ENCODE results near the gene ZDHHC4.

Gene ZDHHC4

DNA sequence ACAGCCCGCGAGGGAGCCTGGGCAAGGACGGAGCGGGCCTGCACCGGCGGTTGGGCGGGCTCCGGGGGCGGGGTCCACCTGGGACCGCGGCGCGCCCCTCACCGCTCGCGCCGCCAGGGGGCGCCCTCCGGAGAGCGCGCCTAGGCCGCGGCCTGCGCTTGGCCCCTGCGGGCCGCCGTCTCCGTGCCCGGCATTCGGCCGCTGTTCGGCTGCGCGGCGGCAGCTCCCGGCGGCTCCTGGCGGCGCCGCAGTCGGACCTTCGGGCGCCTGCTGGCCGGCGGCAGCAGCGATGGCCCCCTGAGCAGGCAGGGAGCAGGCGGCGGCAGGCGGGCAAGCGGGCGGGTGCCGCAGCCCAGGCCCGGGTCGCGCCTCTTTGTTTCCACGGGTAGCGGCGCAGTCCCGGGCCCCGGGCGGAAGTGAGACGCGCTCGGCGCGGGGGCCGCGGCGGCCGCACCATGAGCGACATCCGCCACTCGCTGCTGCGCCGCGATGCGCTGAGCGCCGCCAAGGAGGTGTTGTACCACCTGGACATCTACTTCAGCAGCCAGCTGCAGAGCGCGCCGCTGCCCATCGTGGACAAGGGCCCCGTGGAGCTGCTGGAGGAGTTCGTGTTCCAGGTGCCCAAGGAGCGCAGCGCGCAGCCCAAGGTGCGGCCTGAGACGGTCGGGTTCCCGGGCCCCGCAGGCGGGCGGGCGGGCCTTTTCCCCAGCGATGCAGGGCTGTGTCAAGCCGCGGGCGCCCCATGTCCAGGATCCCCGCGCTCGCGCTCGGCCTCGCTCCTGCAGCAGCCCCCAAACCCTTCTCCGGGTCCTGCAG, 12.8 kb downstream of the ZDHHC4 start, which contains the start of gene INTS15:
Gene INTS15 (plus strand): TSS at position 193 of the 816 bp plus-strand sequence. CDS start 263 bp downstream, at position 456.
- DNase-seq = peak; percentile 18 to 88 (median 73)
- intact Hi-C loops (cut with DNase I) = loop anchor here (5.0 kb wide), 1 partner anchor 47 kb away; the partner anchor contains the start of gene ZNF316

DNA sequence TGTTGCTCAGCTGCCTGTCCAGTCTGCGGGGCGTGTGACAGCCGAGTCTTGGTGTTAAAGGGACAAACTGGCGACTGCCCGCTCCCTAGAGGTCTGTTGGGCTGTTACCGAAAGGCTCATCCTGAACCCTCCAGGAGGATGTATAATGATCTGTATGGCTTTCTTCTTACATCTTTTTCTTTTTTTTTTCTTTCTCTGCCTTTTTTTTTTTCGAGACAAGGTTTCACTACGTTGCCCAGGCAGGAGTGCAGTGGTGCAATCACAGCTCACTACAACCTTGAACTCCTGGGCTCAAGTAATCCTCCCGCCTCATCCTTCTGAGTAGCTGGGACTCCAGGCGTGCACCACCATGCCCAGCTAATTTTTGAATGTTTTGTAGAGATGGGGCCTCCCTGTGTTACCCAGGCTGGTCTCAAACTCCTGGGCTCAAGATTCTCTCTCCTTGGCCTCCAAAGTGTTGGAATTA, 13.4 kb downstream of the ZDHHC4 start:
- no peak for DNase-seq
- intact Hi-C loops (cut with DNase I) = loop anchor here (5.0 kb wide), 1 partner anchor 47 kb away; the partner anchor contains the start of gene ZNF316

DNA sequence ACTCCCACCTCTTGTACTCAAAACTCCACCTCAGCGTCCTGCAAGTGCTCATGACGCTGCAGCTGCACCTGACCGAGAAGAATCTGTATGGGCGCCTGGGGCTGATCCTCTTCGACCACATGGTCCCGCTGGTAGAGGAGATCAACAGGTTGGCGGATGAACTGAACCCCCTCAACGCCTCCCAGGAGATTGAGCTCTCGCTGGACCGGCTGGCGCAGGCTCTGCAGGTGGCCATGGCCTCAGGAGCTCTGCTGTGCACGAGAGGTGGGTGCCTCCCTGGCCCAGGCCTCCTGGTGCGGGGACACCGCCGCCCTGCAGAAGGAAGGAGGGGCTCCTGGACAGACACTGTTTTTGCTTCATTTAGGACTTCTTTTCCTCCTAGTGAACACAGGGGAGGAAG, 22.8 kb downstream of the ZDHHC4 start:
- intact Hi-C loops (cut with DNase I) = no loop called here
- DNase-seq = no peak

DNA sequence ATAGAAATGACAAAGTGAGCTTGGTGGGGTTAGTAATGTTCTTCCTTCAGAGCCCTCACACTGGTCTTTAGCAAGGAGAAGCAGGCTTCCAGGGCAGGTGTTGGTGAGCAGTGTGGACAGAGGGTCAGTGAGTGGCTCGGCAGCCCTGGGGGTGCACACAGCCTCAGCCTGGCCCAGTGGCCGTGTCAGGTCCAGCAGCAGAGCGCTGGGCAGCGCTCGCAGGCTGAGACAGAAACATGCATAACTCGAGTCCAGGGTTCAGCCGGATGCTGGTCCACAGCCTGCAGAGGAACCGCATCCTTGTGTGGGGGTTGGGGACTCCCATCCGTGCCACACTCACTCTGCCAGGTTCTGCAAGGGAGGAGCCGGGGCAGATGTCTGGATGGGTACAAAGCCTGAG, 27.2 kb downstream of the ZDHHC4 start:
- intact Hi-C loops (cut with DNase I) = no loop called here
- peak in 3 of 42 donors; percentile 21 to 31 (median 31) for DNase-seq

DNA sequence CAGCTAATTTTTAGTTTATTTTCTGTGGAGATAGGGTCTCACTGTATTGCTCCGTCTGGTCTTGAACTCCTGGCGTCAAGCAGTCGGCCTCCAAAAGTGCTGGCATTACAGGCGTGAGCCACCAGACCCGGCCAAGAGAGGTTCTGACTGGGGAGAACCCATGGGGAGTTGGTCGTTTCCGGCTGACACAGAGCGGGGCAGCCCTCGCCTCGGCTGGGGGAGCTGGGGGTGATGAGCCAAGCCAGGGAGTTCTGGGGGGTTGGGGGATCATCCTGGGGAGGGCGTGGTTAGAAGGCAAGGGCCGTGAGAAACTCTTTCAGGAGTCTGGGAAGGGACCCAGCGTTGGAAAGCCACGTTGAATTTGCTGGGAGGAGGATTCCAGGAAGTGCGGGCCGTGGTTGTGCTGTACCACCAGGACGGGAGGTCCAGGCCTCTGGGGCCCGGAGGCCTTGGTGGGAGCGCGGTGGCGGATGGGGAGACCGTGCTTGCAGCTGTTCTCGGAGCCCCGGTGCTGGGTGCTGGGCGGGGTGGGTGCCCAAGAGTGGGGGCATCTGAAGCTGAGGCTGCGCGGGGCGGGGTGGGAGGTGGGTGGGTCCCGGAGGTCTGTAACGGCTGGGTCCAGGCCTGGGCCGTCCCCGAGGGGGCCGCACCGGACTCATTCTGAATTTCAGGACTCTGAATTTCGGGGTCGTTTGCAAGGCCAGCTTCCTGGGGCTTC, 29.8 kb downstream of the ZDHHC4 start:
- intact Hi-C loops (cut with DNase I) = no loop called here

DNA sequence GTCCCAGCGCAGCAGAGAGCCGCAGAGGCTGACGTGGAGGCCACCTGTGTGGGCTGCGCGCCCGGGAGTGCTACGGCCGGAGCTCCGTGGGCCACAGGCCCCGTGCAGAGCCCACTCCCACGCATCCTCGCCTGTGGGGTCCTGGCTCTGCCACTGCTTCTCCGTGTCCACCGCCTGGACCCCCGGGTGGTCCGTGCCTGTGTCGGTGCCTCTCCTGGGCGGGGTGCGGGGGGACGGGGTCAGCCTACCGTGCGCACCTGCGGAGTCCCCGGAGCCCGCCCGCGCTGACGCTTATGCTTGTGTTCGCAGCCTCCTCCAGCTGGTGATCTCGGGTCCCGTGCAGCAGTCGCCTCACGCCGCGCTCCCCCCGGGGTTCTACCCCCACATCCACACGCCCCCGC, 30.4 kb downstream of the ZDHHC4 start:
- no peak for DNase-seq

More for the DNA sequence above, 29.8 kb downstream of the ZDHHC4 start:
- DNase-seq = no peak

DNA sequence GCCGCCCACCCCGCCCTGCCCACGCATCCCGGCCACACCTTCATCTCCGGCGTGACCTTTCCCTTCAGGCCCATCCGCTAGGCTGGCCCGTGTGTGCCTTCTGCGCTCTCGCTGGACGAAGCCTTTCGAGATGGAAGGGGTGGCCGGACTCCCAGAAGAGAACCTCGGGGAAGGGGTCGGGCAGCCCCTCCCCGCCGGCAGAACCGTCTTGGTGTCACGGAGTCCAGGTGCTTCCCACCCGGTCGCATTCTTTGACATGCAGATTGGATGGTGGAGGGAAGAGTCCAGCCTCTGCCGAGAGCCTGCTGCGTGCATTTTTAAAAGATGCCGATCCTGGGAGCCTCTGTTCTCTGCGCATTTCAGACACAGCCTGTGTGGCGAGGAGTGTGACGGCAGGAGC, 30.8 kb downstream of the ZDHHC4 start:
- DNase-seq = no peak
- intact Hi-C loops (cut with DNase I) = no loop called here

More for the DNA sequence above, 30.4 kb downstream of the ZDHHC4 start:
- intact Hi-C loops (cut with DNase I) = no loop called here

DNA sequence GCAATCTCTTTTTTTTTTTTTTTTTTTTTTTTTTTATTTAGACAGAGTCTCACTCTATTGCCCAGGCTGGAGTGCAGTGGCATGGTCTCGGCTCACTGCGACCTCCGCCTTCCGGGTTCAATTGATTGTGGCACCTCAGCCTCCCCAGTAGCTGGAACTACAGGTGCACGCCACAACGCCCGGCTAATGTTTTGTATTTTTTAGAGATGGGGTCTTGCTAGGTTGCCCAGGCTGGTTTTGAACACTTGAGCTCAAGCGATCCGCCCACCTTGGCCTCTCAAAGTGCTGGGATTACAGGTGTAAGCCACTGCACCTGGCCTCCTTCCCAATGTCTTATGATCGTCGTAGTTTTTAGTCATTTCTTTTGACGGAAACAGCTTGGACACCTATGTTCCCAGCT, 31.5 kb downstream of the ZDHHC4 start:
- intact Hi-C loops (cut with DNase I) = no loop called here
- no peak for DNase-seq

DNA sequence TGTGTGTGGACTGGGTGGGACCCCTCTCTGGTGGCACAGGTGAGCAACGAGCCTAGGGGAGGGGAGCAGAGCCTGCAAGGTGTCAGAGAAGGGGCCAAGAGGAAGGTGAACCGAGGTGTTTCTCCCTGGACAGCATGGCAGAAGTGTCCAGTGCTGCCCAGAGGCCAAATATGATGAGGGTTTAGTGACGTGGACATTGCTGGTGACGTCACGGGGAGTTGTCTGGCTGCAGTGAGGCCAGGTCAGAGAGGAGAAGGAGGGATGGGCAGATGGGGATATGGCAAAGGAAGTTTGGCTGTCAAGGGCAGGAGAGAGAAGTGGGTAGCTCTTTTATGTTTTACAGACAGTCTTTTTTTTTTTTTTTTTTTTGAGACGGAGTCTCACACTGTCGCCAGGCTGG, 35.6 kb downstream of the ZDHHC4 start:
- intact Hi-C loops (cut with DNase I) = no loop called here
- no peak for DNase-seq

DNA sequence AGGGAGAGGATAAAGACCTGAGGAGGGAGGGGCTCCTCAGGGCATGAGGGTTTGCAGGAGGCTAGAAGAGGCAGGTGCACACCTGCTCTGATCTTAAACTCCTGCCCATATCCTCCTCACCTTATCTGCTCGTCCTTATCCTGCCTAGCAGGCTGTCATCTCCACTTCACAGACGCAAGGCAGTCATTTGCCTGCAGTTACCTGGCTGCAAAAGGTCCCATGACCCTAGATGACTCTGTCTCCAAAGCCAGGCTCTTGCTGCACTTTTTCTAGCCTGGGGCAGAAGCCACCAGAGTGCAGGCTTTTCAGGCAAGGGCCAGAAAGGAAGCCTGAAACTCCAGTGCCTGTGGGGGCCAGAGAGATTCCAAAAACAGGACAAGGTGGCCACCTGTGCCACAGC, 36.5 kb downstream of the ZDHHC4 start:
- intact Hi-C loops (cut with DNase I) = no loop called here
- DNase-seq = no peak

DNA sequence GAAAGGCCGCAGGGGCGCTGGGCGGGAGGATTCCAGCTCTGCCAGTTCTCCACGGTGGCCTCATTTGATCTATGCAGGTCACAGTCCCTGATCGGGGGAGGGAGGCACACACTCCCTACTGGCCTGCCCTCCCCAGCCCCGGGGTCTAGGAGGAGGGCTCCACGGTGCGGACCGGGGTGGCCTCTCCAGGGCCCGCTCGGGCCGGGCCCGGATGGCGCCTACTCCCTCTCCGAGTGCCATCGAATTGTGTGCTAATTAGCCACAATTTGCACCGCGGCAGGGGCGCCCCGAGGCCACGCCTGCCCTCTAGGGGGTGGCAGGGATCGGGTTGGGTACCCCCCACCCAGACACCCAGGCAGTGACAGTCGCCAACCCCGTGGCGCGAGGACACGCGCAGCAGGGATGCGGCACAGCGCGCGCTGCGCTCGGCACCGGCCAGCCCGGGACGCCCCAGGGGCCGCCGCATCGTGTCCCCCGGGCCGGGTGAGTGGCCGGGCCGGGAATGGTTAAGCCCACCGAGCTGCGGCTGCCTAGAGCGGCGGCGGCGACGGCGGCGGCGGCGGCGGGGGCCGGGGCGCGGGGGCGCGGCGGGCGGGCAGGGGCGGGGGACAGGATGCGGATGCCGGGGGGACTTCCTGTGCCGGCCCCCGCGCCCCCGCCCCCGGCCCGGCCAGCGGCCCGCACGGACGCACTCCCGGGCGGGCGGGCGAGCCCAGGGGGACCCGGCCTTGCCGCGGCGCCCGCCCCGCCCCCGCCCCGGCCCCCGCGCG, 37.9 kb downstream of the ZDHHC4 start, which contains the start of gene ZNF853:
Gene ZNF853 (plus strand): TSS at position 658 of the 770 bp plus-strand sequence. CDS start 565 bp downstream, outside the sequence.
- intact Hi-C loops (cut with DNase I) = no loop called here
- peak in 34 of 42 donors; percentile 13 to 75 (median 40) for DNase-seq

DNA sequence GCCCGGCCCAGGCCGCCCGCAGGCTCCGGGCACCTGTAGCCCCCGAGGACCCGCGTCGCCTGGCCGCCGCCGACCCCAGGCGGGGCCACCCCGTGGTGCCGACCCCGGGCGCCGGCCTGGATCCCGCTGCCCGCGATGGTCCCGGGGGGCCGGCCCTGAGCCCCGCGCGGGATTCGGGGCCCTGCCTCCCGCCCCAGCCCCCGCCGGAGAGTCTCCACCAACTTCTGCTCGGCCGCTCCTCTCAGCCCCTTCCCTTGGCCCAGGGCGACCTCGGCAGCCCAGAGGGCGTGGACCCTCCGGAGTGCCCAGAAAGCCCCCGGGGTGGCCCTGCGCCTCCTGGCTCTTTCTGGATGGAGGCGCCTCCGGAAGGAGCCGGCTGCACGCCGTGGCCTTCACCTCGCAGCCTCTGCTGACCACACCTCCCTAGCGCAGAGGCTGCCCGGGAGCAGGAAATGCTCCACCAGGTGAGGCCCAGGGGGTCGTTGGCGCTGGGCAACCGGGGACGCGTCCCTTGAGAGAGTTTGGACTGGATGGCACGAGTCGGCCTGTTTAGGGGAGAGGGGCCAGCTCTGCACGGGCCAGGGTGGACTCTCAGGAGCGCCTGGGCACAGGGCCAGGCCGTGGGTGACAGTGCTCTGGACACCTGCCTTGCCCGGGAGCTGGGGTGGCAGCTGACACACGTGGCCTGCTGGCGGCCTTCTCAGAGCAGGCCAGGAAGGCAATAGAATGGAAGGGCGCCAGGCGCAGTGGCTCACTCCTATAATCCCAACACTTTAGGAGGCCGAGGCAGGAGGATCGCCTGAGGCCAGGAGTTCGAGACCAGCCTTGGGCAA, 38.7 kb downstream of the ZDHHC4 start:
- DNase-seq = no peak
- intact Hi-C loops (cut with DNase I) = no loop called here

DNA sequence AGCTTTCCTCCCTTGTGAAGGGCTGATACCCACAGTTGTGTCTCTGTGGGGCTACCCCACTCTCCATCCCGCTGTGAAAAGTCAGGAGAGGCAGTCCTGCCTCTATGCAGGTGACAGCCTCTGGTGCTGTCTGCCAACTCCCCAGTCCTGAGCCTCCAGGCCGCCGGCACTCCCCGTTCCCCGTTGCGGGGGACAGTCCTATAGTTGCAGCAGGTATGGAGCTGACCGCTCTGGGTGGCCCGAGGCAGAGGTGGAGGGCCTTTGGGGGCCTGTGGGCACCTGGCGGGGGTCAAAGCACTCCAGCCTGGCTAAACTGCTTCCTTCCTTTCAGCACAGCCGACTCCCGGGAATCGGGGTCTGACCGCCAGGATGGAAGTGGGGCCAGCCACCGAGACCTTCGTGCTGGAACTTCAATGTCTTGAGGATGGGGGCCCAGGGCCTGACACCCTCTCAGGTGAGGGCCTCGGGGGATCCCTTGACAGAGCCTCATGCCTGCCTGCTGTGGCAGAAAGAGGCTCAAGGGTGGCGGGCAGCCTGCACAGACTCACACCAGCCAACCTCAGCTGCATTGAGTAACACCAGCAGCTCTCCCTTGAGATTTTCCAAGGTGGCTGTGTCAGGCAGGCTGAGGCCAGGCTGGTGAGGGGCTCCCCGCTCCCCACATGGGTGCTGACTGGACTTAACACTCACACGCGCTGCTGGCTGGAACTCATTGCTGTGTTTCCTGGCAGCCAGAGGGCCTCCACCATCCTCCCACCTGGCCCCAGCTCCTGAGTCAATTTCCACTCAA, 39.8 kb downstream of the ZDHHC4 start:
- intact Hi-C loops (cut with DNase I) = no loop called here
- DNase-seq = no peak

DNA sequence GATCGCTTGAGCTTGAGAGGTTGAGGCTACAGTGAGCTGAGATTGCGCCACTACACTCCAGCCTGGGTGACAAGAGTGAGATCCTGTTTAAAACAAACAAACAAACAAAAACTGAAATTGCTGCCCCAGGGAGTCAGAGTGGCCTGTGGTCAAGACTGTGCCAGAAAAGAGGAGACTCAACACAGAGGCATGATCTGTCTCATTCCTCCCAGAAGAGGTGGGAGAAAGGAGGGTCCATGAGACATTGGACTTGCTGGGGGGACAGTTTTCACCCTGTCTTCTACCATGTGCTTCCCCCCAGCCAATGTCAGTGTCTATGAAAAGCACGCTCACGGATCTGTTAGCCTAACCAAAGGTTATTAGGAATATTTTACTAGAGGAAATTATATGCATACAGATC, 41.4 kb downstream of the ZDHHC4 start:
- intact Hi-C loops (cut with DNase I) = no loop called here
- DNase-seq = no peak

DNA sequence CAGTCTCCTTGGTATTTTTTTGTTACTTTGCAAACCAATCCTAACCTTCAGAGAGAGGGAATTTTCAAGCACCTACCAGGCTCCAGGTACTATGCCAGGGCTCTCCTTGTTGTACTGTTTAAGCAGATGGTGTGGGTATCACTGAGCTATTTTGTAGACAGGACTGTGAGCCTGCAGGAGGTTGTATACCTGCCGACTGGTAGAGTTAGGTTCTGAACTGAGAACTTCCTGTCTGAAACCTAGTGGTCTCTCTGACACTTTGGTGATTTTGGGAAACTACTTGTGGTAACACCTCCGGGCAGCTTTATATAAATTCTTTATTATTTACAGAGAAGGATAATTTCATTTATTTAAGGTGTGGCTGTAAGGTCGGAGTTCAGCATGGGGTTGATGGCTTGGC, 42.7 kb downstream of the ZDHHC4 start:
- DNase-seq = no peak
- intact Hi-C loops (cut with DNase I) = no loop called here

DNA sequence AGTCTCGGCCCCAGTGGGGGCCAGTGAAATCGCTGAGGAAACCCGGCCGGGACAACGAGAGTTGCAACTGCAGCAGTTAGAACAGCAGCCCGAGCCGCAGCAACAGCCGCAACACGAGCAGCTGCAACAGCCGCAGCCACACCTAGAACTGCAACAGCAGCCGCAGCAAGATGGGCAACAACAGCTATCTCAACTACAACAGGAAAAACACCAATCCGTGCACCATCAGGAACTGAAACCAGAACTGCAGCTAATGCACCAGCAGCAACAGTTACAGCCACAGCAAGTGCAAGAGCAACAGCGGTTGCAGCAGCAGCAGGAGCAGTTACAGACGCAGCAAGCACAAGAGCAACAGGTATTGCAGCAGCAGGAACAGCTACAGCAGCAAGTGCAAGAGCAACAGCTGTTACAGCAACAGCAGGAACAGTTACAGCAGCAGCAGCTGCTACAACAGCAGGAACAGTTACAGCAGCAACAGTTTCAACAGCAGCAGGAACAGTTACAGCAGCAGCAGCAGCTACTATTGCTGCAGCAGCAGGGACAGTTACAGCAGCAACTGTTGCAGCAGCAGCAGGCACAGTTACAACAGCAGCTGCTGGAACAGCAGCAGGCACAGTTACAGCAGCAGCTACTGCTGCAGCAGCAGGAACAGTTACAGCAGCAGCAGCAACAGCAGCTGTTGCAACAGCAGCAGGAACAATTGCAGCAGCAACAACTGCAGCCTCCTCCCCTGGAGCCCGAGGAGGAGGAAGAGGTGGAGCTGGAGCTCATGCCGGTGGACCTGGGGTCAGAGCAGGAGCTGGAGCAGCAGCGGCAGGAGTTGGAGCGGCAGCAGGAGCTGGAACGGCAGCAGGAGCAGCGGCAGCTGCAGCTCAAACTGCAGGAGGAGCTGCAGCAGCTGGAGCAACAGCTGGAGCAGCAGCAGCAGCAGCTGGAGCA, 44.2 kb downstream of the ZDHHC4 start:
- DNase-seq = no peak
- intact Hi-C loops (cut with DNase I) = no loop called here
